PC-9 (cell line): ENCODE data around the gene OPALIN.

Experiments
- CTCF ChIP-seq: fragments of 200-600 bp; sonication (generic); conservative IDR thresholded peaks from 2 replicates; pipeline ENCODE4 v1.6.1; 2017; ENCODE audit warnings: mixed run types, antibody characterized with exemption, mild to moderate bottlenecking, moderate library complexity
- EZH2 ChIP-seq: fragments of 200-600 bp; sonication (generic); IDR thresholded peaks from 2 replicates; pipeline ENCODE4 v1.8.0; 2017; ENCODE audit warnings: antibody characterized with exemption, low read depth

GRCh38 chr10:96368971-96369370 is 10.2 kb upstream of the OPALIN start:
- TF ChIP-seq CTCF (no peak), EZH2 (no peak)
